ENCODE measurements around the gene TBL1Y.
"Not testable (repeated sequence)": the region's sequence is repeated elsewhere in the genome, so short reads cannot be mapped to it uniquely, and the experiment has no call there.

The TBL1Y gene

DNA sequence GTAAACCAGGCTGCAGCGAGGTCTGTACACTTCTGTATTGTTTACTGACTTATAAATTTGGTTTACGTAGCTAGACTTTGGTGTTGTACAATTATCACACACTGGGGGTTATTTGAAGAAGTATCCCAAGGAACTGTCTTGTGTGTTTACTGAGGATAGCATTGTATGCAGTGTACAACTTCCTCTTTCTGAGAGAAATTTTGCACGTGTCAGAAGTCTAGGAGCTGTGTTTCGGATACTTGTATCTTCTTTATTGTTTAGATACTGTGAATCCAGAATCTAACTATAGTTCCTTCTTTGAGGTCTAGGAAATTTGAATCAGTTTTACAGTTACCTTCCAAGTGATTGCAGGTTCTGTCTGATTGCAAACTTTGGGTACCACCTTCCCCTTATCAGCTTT is 64.5 kb downstream of the TBL1Y start:
- no peak for DNase-seq

DNA sequence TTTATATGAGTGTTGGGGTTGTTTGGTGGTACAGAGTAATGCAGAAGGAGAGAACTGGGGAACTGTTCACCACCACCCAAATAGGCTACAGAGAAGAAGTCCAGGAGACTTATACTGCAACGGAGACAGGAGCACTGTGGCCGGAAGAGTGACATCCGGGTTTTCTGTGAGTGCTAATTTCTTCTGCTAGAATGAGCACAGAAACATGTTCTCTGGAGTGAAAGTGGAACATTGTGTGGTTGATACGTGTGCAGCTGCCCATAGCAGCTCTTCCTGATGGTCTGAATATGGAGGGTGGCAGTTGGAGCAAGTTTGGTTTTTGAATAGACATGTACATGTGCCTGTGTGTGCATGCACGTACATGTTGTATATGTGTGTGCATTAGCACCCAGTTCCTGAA is 67.3 kb downstream of the TBL1Y start:
- no peak for DNase-seq

DNA sequence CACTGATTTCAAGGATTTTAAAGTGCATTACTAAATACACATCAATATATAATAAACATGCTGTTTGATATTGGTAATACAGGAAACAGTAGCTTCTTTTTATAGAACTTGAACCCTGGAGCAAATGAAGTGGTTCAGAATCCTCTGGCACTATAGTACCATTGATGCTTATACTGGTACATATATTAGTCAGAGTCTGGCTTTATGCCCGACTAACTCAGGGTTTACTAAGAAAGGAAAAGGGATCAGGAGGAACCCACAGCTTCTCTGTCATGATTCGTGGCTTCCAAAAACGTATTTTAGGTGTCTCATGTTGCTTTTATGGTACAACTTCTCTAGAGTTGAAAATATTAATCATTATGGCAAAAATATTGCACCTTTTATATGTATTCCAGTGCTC is 72.7 kb downstream of the TBL1Y start:
- DNase-seq = no peak

DNA sequence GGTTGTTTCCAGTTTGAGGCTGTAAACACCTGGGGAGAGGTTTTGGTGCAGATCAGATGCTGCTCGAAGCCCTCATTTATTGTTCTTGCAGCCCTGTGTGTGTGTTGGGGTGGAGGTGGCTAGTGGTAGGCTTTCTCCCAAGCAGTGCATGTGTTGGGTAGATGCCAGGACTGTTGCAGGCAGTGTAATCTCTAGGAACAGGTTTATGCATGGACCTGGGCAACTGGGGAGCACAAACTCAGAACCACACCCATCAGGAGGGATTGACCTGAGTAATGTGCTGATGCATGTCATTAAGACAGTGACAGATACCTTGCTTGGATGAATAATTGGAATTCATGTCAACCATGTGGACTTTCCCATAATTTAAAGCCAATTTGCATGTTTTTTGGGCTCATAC is 77.3 kb downstream of the TBL1Y start:
- DNase-seq = no peak

DNA sequence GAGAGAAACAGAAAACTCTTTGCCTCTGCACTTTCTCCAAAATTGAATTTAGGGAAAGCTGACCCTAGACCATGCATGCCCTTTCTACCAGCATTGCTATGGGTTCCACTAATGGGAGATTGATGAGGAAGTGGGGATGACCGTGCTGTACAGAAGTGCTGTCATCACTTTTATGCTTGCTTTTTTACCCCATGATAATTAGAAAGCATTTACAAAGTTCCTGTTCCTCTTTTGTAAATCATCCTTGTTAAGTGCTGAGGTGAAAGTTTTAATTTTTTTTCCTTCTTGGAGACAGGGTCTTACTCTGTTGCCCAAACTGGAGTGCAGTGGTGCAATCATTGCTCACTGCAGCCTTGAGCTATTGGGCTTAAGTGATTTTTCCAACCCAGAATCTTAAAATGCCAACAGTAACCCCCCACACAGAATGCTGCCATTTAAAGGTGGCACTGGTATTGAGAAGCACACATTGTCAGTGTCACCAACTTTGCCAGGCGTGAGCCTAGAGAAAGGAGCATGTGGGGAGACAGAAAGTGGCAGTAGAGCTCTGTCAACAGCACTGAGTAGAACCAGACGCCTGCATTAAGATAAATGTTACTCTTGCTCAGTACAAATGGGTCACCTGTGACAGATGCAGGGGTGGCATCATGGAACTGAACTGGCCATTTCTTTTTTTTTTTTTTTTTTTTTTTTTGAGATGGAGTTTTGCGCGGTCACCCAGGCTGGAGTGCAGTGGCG is 79.6 kb downstream of the TBL1Y start:
- DNase-seq = no peak

DNA sequence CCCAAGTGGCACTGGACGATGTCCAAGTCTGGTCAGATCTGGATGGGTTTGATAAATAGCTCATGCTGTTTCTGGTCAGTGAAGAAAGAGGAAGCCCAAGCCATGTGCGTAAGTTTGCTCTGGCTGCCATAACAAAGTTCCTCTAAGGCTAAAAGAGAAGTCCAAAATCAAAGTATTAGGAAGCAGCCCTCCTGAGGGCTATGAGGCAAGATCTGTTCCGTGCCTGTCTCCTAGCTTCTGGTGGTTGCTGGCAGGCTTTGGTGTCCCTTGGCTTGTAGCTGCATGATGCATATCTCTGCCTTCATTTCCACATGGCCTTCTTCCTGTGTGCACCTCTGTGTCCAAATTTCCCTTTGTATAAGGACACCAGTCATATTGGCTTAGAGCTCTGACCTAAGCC is 81.5 kb downstream of the TBL1Y start:
- no peak for DNase-seq

DNA sequence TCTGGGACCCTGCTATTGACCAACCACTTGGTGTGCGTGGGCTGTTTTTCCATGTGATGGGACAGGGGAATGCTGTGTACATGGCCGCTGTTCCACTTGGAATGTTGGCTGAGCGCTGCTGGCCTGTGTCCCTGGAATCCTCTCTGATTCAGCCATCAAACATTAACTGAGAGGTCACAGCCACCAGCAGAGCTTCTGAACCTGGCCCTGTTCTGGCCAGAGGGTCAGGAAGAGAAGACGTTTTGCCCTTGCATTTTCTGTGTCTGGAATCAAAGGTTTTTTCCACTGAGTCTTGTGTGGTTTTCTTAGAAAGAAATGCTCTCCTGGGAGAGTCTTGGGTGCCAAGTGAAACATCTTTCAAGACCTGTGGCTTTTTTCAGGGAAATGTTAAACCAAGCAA is 85.5 kb downstream of the TBL1Y start:
- no peak for DNase-seq

DNA sequence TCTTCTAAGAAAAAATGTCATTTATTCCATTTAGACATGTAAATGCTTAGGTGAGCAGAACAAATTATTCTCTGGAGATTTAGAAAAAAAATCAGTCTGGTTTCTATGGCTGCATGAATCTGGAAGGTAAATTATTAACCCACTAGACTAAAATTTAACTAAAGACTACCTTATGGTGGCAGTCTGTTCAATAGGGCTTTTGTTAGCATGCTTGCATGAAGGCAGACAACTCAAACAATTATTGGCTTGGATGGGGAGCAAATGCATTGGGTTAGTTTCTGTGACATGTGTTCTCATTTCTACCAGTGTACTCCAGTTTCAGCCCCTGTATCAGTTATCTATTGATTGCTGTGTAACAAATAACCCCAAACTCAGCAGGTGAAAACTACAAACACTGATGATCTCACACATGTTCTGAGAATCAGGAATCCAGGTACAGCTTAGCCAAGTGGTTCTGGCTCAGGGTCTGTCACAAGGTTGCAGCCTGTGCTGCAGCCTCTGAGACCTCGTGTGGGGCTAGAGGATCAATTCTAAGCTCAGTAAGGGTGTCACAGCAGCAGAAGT is 87.1 kb downstream of the TBL1Y start:
- no peak for DNase-seq

DNA sequence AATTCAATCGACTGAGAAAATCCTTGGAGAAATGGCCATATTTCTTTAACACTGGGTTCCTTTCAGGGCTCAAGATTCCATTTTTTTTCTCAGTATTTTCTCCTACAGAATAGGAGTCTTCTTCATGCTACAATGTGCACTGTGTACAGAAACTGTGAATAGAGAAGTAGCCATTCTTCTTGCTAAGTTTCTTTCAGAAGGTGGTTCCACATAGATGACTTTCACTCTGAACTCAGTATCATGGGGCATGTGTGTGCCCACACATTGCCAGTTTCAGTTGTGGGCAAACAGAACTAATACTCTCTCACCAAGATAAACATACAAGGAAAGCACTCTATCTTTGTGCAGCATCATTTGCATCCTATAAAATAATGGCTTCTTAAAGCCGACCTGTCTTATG is 89.4 kb downstream of the TBL1Y start:
- DNase-seq = no peak

DNA sequence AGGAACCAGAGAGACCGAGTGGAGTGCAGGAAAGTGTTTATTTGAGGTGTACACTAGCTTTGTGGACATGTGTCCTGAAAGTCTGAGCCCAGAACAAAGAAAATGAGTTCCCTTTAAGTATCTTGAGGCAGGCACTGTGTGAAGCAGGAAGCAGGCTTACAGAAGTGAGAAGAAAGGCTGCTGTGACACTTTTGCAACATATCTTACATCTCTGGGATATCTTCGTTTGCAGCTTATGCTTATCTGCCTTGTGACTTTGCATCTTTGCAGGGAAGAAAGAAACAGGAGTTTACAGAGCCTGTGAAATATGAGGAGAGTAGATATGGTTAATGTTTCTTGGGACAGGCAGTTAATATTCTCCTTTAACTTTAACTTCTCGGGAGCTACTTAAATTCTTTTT is 92.1 kb downstream of the TBL1Y start:
- no peak for DNase-seq

DNA sequence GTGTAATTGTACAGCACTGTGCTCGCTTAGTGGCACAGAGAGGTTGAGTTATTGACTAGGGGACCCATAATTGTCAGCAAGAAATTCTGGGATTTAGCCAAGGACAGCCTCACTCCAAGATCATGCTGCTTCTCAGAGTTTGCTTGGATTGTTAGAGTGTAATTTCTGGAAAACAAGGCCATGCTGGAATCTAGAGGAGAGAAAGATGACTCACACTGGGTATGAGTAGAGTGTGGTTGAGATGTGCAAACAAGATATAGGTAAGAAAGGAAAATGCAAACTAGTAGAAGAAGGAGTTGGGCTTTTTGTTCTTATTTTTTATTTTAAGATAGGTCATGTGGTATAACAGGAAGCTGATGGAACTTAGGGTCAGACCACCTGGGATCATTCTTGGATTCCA is 97.4 kb downstream of the TBL1Y start:
- DNase-seq = no peak

DNA sequence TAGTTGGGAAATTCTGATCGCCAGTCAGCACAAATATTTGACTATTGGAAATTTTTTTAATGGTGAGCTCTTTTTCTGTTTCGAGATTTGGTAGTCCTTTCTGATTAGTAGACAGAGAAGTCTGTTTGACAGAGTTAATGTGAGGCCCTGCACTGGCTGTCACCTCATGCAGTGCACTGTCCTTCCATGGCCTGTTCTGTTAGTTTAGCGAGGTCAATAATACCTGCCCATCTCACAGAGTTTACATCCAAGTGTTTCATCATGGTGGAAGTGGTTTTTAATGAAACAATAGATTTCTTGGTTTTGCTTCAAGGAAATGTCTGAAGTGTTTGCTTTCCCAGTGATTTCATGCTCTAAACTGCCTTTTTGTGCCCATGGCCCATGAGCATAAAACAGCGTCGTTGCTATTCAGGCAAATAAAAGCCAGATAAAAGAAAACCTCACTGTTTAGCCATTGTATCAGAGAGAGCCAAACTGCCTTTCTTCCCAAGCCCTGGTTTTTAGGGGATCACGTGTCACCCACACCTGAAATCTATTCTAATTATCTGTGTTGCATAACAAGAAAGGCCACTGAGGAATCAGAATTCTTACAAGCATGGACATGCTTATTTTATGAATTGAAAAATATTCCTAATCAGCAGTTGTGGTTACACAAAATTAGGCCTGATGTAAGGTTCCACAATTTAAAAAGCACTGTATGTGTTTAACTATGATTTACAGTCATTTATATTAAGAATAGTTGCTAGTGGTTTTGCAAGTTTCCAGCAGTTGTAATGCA is 98.3 kb downstream of the TBL1Y start:
- no peak for DNase-seq

DNA sequence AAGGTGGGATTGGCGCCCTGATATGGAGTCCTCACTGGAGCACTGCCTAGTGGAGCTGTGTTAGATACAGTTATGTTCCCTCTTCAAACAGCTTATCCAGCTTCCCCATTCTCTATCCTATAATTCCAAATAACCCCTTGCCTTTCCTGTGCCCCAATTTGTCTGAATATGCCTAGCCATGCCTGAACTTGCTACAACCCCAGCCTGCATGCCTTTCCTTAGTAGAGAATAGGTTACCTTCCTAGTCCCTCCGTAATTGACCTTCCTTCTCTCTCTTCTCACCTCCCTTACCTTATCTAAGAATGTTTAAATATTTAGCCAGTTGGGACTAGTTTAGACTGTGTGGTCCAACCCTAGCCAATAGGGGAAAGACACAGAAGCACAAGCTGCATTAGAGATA is 102.6 kb downstream of the TBL1Y start:
- no peak for DNase-seq

DNA sequence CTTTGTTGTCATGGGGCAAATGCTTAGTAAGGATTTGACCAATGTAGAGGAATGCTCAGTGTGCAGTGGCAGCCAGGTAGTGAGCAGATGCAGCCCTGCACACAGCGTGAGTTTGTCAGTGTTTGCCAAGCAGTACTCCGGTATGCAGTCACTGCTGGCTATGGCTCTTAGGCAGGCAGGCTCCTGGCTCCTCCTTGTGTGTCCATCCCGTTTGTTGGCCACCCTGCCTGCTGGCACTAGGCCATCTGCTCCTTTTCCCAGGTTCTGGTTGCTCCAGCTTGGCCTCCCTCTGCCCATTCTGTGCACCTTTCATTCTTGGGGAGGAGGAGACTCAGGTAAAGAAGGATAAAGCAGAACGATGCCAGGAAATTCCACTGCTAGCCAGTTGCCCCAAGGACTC is 106.0 kb downstream of the TBL1Y start:
- no peak for DNase-seq

DNA sequence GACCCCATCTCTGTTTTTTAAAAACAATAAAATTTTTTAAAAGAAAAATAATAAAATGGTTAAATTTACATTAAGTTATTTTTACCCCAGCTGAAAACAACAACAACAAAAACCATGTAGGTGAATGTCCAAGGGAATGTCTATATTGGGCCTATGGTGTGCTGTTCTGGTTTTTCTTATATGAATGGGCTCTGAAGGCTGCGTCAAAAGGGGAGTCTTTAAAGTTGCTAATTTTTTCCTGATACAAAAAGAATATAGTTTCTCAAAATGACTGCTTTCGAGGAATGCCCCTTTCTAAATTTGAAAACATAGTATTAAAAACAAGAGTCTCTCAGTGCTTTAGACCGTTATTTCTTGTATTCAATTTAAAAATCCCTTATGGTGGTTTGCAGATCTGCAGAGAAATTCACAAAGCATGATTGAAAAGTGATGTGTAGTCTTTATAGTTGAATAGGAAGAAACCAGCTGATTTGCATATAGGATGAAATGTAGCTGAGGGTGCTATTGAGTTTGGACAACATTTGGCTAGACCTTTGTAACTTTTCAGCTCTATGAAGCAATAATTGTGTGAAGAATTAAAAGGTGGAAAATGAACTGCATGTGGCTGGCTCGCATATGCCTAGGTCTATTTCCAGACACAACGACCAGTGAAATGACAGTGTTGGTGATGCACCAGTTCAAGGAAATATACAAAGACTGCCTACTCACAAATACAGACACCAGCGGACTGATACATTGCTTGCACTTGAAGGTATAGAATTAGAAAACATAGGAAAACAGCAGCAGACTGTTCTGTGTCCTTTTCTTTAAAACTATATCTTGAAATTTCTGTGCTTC is 107.0 kb downstream of the TBL1Y start:
- DNase-seq = no peak

DNA sequence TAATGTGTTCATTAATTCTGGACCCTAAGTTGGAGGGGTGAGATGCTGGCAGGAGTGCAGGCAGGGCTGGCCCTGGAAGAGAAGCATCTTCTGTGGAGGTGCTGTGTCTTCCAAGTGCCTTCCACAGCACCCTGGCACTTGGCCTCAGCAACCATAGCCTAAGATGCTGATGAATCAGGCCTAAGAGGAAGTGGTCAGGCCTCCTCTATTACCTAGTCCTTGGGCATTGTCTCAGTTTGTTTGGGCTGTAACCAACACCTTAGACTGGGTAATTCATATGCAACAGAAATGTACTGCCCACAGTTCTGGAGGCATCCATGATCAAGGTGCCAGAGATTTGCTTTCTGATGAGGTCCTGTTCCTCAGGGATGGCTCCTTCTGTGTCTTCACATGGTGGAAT is 128.5 kb downstream of the TBL1Y start:
- no peak for DNase-seq

DNA sequence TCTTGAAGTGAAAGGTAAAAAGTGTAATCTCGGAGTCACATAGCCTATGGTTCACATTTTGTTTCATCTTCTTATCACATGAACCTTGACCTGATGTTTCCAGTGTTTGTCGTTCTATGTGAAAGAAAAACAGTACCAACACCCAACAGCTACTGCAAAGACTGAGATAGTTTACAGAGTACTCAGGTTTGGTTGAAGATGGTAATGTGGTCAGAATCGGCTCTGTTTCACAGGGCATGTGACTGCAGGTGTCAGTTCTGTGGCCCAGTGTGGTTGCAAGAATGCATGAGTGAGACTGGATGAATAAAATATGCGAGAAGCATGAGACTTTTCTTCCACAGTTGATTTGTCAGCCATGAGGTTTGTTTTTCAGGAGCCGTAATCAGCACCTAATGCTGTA is 130.2 kb downstream of the TBL1Y start:
- DNase-seq = no peak

DNA sequence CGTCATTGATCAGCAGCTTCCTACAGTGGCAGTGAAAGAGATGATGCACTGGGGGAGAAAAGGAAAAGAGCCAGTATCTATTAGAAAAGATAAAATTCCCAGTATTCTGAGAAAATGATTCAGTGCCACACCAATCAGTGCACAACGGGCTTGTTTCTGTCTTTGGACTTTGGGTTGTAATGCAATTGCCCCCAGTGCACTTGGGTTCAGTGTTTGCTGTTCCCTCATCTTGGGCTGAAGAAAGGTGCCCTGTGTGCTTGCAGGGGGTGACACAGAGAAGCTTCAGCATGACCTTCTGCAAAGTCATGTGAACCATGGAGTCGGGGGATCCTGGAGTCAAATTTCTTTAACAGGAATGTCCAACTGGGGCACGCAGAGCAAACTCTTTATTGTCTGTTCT is 131.5 kb downstream of the TBL1Y start:
- no peak for DNase-seq

DNA sequence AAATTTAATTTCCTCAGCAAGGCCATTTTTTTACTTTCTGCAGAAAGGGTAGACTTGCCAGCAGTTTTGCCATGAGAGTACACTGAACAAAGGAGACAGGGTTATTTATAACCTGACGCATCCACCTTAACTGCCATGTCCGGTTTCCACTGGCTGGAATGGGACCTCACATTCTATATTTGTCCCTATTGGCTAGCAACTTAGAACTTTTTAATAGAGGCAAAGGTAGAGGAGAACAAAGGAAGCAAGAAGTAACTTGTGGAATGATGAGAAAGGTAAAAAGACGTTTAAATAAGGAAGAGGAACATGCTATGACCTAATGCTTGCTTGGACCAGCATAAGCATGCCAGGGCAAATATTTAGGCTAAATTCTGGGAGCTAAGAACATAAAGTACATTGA is 142.0 kb downstream of the TBL1Y start:
- DNase-seq = not testable (repeated sequence)

DNA sequence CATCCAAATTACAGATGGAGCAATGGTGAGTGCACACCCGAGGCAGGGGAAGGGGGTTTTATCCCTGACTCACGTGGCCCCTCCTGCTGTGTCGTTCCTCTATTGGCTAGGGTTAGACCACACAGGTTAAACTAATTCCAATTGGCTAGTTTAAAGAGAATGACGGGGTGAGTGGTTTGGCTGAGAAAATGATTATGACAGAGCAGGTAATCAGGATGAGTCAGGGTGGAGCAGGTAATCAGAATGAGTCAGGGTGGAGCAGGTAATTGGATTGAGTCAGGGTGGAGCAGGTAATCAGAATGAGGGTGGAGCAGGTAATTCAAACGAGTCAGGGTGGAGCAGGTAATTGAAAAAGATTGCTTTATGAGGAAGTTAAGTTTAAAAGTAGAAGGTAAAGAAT is 146.4 kb downstream of the TBL1Y start:
- no peak for DNase-seq

DNA sequence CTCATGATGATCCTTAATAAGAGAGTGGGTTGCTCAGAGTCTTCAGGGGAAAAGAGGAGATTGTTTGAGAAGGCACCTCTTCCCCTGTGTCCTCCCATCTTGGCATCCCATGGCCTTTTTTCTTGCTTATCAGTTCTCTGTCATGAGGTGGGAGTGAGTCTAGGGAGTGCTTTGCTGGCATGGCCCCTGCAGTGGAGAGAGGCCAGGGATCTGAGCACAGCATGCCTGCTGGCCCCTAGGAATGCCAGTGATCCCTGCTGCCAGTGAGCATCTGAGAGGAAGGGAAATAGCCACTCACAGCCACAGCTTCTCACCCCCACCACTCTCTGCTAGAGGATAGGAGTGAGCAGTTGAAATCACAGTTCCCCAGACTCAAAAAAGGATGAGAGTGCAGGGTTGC is 168.2 kb downstream of the TBL1Y start:
- no peak for DNase-seq

DNA sequence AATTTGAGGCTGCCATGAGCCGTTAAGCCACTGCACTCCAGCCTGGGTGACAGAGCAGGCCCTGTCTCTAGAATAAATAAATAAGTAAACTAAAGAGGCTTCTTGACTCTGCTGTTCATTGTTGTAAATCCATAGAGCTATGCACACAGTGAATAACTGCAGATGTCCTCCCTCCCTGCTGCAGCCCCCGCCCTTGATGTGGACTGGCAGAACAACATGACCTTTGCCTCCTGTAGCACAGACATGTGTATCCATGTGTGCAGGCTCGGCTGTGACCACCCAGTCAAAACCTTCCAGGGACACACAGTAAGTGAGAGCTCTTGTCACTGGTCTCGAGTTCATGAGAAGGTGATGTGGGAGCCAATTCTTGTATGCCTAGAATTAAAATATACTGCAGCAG is 170.1 kb downstream of the TBL1Y start:
- DNase-seq = not testable (repeated sequence)

DNA sequence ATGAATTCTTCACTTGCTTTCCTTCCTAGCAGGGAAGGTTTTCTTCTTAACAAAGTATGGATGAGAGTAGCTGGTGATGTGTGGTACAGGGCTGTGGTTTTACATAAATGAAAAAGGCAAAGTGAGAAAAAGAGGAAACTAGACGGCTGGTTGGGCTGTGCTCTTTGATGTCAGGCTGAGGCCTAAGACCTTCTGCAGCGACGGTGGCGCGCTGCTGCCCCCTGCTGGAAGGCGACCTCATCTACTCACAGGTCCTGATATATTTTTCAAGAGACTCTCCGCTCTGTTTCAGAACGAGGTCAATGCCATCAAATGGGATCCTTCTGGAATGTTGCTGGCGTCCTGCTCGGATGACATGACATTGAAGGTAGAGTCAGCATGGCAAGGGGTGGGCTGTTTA is 175.1 kb downstream of the TBL1Y start:
- no peak for DNase-seq

DNA sequence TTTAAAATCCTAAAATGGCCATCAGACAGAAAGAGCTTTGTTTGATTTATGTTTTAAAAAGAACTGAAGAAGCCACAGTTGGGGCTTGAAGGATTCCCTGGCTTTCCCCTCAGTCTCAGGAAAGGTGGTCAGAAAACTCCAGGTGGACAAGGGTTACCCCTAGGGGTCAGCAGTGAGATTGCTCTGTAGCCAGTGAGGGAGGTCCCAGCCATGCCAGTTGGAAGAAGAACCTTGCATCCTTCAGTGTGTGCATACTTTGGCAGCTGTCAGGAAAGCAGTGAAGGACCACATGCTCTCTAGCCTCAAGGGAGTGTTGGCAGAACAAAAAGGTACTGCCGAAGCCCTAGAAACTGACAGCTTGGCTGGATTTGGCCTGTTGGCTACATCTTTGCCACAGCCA is 182.3 kb downstream of the TBL1Y start:
- DNase-seq = no peak
